Measurements from ENCODE around the gene RTTN. TPM values are rescaled to one million over a fixed set of nuclear protein-coding genes. Genes with fewer than 3 reads are reported as not detected.

Gene RTTN
- total RNA-seq, 1 donor from 2014 or later = 25.6 TPM

GRCh38 chr18:70019991-70020390 lies 185.5 kb downstream of the RTTN start:
- H3K27me3 Mint-ChIP-seq (ENCODE audit: low read depth) = no peaks in the 10 kb centered on the region
- peaks cover 7% of the 10 kb centered on the region for H3K4me1 Mint-ChIP-seq
- no peak for DNase-seq (ENCODE audit: low spot score in 2 of 2, unreplicated experiment in 2 of 2)
- no peak overlapping the region for H3K27ac Mint-ChIP-seq
- H3K4me3 Mint-ChIP-seq = no peak overlapping the region
- no peaks in the 10 kb centered on the region for H3K9me3 Mint-ChIP-seq
- peaks cover 25% of the 10 kb centered on the region for H3K36me3 Mint-ChIP-seq
- TF ChIP-seq, protein P1, sequence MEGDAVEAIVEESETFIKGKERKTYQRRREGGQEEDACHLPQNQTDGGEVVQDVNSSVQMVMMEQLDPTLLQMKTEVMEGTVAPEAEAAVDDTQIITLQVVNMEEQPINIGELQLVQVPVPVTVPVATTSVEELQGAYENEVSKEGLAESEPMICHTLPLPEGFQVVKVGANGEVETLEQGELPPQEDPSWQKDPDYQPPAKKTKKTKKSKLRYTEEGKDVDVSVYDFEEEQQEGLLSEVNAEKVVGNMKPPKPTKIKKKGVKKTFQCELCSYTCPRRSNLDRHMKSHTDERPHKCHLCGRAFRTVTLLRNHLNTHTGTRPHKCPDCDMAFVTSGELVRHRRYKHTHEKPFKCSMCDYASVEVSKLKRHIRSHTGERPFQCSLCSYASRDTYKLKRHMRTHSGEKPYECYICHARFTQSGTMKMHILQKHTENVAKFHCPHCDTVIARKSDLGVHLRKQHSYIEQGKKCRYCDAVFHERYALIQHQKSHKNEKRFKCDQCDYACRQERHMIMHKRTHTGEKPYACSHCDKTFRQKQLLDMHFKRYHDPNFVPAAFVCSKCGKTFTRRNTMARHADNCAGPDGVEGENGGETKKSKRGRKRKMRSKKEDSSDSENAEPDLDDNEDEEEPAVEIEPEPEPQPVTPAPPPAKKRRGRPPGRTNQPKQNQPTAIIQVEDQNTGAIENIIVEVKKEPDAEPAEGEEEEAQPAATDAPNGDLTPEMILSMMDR (IDR thresholded peaks at IDR 0.05; ENCODE audit: unreplicated experiment) = no peak

DNA sequence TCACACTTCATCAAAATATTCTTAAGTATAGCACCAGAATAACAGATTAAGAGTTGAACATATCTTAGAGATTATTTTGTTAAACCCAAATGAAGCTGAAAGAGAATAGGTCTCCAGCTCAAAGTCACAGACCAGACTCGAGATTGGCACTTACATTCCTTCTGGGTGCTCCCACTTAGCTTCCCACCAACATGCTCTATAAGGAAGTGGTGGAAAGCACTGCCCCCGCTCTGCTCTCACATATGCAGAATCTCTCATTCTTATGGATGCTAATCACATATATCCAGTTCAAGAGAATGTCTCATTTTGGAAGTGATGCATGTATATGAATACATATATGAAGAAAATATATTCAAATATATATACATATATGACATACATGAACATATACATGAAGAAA lies 186.4 kb downstream of the RTTN start:
- DNase-seq (ENCODE audit: low spot score in 2 of 2, unreplicated experiment in 2 of 2) = no peak
- Mint-ChIP-seq H3K27me3 (ENCODE audit: low read depth) (no peaks in the 10 kb centered on the region), H3K9me3 (no peaks in the 10 kb centered on the region), H3K36me3 (peaks cover 21% of the 10 kb centered on the region), H3K4me3 (no peak overlapping the region), H3K4me1 (peaks cover 7% of the 10 kb centered on the region), H3K27ac (no peak overlapping the region)
- TF ChIP-seq, protein P1 (IDR thresholded peaks at IDR 0.05; ENCODE audit: unreplicated experiment) = no peak

GRCh38 chr18:70015127-70015526 lies 190.4 kb downstream of the RTTN start:
- H3K4me3 Mint-ChIP-seq = no peak overlapping the region
- H3K9me3 Mint-ChIP-seq = peaks cover 13% of the 10 kb centered on the region
- TF ChIP-seq, protein P1 (IDR thresholded peaks at IDR 0.05; ENCODE audit: unreplicated experiment) = no peak
- H3K4me1 Mint-ChIP-seq = peaks cover 7% of the 10 kb centered on the region
- peaks cover 18% of the 10 kb centered on the region for H3K36me3 Mint-ChIP-seq
- DNase-seq (ENCODE audit: low spot score in 2 of 2, unreplicated experiment in 2 of 2) = no peak
- H3K27ac Mint-ChIP-seq = peak overlapping the region; percentile 59
- H3K27me3 Mint-ChIP-seq (ENCODE audit: low read depth) = no peaks in the 10 kb centered on the region

- H3K9me3 Mint-ChIP-seq = peaks cover 18% of the 10 kb centered on the region
- H3K27me3 Mint-ChIP-seq (ENCODE audit: low read depth) = no peaks in the 10 kb centered on the region
- H3K27ac Mint-ChIP-seq = no peak overlapping the region
- no peak overlapping the region for H3K4me3 Mint-ChIP-seq
- peaks cover 30% of the 10 kb centered on the region for H3K36me3 Mint-ChIP-seq
- H3K4me1 Mint-ChIP-seq = peaks cover 5% of the 10 kb centered on the region
- no peak for DNase-seq (ENCODE audit: low spot score in 2 of 2, unreplicated experiment in 2 of 2)
- TF ChIP-seq, protein P1 (IDR thresholded peaks at IDR 0.05; ENCODE audit: unreplicated experiment) = no peak
These were observed 199.9 kb downstream of the RTTN start for GRCh38 chr18:70005580-70005979.

DNA sequence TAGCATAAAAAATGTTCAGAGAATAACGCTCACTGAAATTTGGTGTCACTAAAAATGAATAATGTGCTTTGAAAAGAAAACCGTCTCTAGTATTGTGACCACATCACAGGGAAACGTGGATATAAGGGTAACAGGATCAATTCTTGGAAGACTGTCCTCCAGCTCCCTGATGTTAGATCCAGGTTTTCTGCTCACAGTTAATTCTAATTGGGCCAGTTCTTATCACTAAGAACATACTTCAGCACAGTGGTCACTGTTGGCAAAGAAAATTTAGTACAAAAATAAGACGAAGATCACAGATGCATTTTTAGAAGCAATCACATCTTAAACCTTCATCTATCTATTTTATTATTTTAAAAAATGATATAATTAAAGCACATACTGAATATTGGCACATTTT lies 200.8 kb downstream of the RTTN start:
- TF ChIP-seq, protein P1 (IDR thresholded peaks at IDR 0.05; ENCODE audit: unreplicated experiment) = no peak
- H3K27me3 Mint-ChIP-seq (ENCODE audit: low read depth) = no peaks in the 10 kb centered on the region
- no peak for DNase-seq (ENCODE audit: low spot score in 2 of 2, unreplicated experiment in 2 of 2)
- peaks cover 10% of the 10 kb centered on the region for H3K9me3 Mint-ChIP-seq
- peaks cover 5% of the 10 kb centered on the region for H3K4me1 Mint-ChIP-seq
- no peak overlapping the region for H3K4me3 Mint-ChIP-seq
- no peak overlapping the region for H3K27ac Mint-ChIP-seq
- H3K36me3 Mint-ChIP-seq = peaks cover 22% of the 10 kb centered on the region

DNA sequence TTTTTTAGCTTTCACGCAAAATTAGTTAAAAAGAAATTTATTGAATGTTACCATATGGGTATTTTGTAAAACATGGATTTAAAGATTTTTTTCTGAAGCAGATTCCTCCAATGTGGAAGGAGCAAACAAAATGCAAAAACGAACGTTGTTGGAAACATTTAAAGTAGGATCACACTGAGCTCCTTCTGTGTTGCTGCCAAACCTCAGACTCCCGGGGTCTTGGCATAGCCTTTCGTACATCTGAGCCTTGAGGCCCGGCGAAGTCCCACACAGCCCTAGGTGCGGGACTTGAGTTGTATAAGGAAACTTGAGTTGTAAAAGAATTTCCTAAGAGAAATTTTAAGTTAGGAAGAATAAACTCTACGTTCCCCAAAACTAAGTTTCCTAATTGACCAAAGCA lies 205.8 kb downstream of the RTTN start:
- H3K4me1 Mint-ChIP-seq = peaks cover 7% of the 10 kb centered on the region
- TF ChIP-seq, protein P1 (IDR thresholded peaks at IDR 0.05; ENCODE audit: unreplicated experiment) = no peak
- H3K27ac Mint-ChIP-seq = no peak overlapping the region
- no peaks in the 10 kb centered on the region for H3K27me3 Mint-ChIP-seq (ENCODE audit: low read depth)
- peaks cover 1% of the 10 kb centered on the region for H3K9me3 Mint-ChIP-seq
- no peak for DNase-seq (ENCODE audit: low spot score in 2 of 2, unreplicated experiment in 2 of 2)
- H3K4me3 Mint-ChIP-seq = no peak overlapping the region
- peaks cover 7% of the 10 kb centered on the region for H3K36me3 Mint-ChIP-seq

Measured in mesothelial cell of epicardium (in vitro differentiated cells).